GM12801 (cell line): ENCODE results near the gene NR1H3.

Experiments used
- CTCF ChIP-seq: IDR thresholded peaks from one replicate; pipeline ENCODE4 v1.5.1; 2011; ENCODE audit warnings: control low read depth; ENCODE audit not compliant: insufficient read length; ENCODE audit errors: extremely low read depth

Gene NR1H3

GRCh38 chr11:47271961-47272661 lies 14.3 kb downstream of the NR1H3 start:
- TF ChIP-seq CTCF, result no peak

- no peak for TF ChIP-seq CTCF
Measured at GRCh38 chr11:47272706-47273105, 14.9 kb downstream of the NR1H3 start.

- TF ChIP-seq CTCF, result no peak
Measured at GRCh38 chr11:47274495-47275235, 16.9 kb downstream of the NR1H3 start.

- no peak for TF ChIP-seq CTCF
Measured at GRCh38 chr11:47276923-47277322, 19.1 kb downstream of the NR1H3 start.

GRCh38 chr11:47278058-47278457 lies 20.3 kb downstream of the NR1H3 start:
- TF ChIP-seq CTCF, result no peak

GRCh38 chr11:47278769-47279168 lies 21.0 kb downstream of the NR1H3 start:
- no peak for TF ChIP-seq CTCF

DNA sequence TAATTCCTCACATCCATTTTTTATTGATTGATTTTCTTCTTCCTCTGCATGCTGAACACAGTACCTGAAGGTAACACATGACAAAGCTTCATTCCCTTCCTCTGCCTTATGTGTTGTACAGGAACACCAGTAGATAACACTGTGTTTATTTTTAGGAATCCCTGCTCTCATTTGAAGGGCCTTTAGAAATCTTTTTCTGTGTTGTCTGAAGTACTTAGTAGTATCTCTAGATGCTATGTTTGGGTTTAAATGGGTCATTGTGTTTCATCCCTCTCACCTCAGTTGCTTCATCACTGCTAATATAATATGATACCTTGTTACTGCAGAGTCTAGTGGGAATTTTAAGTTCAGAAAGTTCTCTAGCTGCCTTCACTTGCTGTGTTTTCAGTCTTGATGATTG lies 22.3 kb downstream of the NR1H3 start:
- TF ChIP-seq CTCF, result no peak
